ENCODE results near the gene CMTM7. TPM values are rescaled to one million over a fixed set of nuclear protein-coding genes. Genes with fewer than 3 reads are reported as not detected.
A peak's percentile ranks its signal among the peaks of the same experiment; 100 is the strongest.

The CMTM7 gene
- total and polyA plus RNA-seq, 2 of the 13 experiments (the other 11 are each of a cell fraction or from before 2014, with no cell fraction given), result 20.9 to 21.4 TPM

- TF ChIP-seq REL (CRISPR knock-in tag; conservative IDR thresholded peaks at IDR 0.05) (no peak), SMC3 (IDR thresholded peaks at IDR 0.05; ENCODE audit: low read length) (no peak), ZNF20 (CRISPR knock-in tag; IDR thresholded peaks at IDR 0.05) (peak; percentile 75; the same call in 1 of the 2 replicates), SIN3A (IDR thresholded peaks at IDR 0.05; ENCODE audit: borderline replicate concordance, low read depth, low read length) (peak; percentile 42; the same call in 1 of the 2 replicates), XBP1 (CRISPR knock-in tag; IDR thresholded peaks at IDR 0.05) (no peak), EP300 (IDR thresholded peaks at IDR 0.05; ENCODE audit: low read depth in 2 of 2, low read length in 2 of 2) (no peak), EP300 (CRISPR knock-in tag; IDR thresholded peaks at IDR 0.05; ENCODE audit: borderline replicate concordance) (no peak), ZNF264 (CRISPR knock-in tag; IDR thresholded peaks at IDR 0.05) (no peak), PHF21A (CRISPR knock-in tag; IDR thresholded peaks at IDR 0.05) (peak; percentile 87), TCF7L2 (IDR thresholded peaks at IDR 0.05; ENCODE audit: low read depth, low read length) (no peak), ZNF292 (CRISPR knock-in tag; IDR thresholded peaks at IDR 0.05; ENCODE audit: borderline replicate concordance, low read depth) (no peak; the same call in 1 of the 2 replicates), CBX1 (IDR thresholded peaks at IDR 0.05; ENCODE audit: low read depth) (no peak), NFE2L1 (CRISPR knock-in tag; IDR thresholded peaks at IDR 0.05; ENCODE audit: borderline replicate concordance) (no peak), ZNF781 (CRISPR knock-in tag; IDR thresholded peaks at IDR 0.05; ENCODE audit: borderline replicate concordance, not compliant biosample characterization) (no peak), ZNF501 (CRISPR knock-in tag; IDR thresholded peaks at IDR 0.05) (peak; percentile 97), ISX (CRISPR knock-in tag; conservative IDR thresholded peaks at IDR 0.05) (no peak), ZMYM2 (CRISPR knock-in tag; IDR thresholded peaks at IDR 0.05) (no peak; the same call in 1 of the 2 replicates), MTF1 (CRISPR knock-in tag; IDR thresholded peaks at IDR 0.05) (no peak), SRF (IDR thresholded peaks at IDR 0.05; ENCODE audit: low read depth, low read length) (no peak), YEATS2 (CRISPR knock-in tag; IDR thresholded peaks at IDR 0.05; ENCODE audit: borderline replicate concordance) (peak; percentile 69), ZNF503 (CRISPR knock-in tag; IDR thresholded peaks at IDR 0.05) (peak; percentile 64), SETDB1 (CRISPR knock-in tag; IDR thresholded peaks at IDR 0.05; ENCODE audit: borderline replicate concordance) (no peak), PHF5A (CRISPR knock-in tag; IDR thresholded peaks at IDR 0.05; ENCODE audit: low read depth, unreplicated experiment) (no peak), ZZZ3 (CRISPR knock-in tag; IDR thresholded peaks at IDR 0.05; ENCODE audit: borderline replicate concordance) (no peak)
- TF ChIP-seq, protein P1, sequence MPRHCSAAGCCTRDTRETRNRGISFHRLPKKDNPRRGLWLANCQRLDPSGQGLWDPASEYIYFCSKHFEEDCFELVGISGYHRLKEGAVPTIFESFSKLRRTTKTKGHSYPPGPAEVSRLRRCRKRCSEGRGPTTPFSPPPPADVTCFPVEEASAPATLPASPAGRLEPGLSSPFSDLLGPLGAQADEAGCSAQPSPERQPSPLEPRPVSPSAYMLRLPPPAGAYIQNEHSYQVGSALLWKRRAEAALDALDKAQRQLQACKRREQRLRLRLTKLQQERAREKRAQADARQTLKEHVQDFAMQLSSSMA (CRISPR knock-in tag; IDR thresholded peaks at IDR 0.05), result peak; percentile 73; the same call in 1 of the 2 replicates
- TF ChIP-seq, protein P2, sequence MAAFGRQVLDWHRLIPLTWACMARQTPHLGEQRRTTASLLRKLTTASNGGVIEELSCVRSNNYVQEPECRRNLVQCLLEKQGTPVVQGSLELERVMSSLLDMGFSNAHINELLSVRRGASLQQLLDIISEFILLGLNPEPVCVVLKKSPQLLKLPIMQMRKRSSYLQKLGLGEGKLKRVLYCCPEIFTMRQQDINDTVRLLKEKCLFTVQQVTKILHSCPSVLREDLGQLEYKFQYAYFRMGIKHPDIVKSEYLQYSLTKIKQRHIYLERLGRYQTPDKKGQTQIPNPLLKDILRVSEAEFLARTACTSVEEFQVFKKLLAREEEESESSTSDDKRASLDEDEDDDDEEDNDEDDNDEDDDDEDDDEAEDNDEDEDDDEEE (CRISPR knock-in tag; IDR thresholded peaks at IDR 0.05), result peak; percentile 78; the same call in 1 of the 2 replicates
- TF ChIP-seq, protein P3, sequence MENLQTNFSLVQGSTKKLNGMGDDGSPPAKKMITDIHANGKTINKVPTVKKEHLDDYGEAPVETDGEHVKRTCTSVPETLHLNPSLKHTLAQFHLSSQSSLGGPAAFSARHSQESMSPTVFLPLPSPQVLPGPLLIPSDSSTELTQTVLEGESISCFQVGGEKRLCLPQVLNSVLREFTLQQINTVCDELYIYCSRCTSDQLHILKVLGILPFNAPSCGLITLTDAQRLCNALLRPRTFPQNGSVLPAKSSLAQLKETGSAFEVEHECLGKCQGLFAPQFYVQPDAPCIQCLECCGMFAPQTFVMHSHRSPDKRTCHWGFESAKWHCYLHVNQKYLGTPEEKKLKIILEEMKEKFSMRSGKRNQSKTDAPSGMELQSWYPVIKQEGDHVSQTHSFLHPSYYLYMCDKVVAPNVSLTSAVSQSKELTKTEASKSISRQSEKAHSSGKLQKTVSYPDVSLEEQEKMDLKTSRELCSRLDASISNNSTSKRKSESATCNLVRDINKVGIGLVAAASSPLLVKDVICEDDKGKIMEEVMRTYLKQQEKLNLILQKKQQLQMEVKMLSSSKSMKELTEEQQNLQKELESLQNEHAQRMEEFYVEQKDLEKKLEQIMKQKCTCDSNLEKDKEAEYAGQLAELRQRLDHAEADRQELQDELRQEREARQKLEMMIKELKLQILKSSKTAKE (CRISPR knock-in tag; IDR thresholded peaks at IDR 0.05; ENCODE audit: borderline replicate concordance), result no peak
These were observed 10.0 kb downstream of the CMTM7 start (continued) for GRCh38 chr3:32401556-32402081.
